H1 (cell line): ENCODE results near the gene NCEH1. TPM values are rescaled to one million over a fixed set of nuclear protein-coding genes. Genes with fewer than 3 reads are reported as not detected.

ENCODE experiments used
- CTCF ChIA-PET: fragments of 300-600 bp; sonication (Branson Sonifier 250); formaldehyde crosslinking; loops from one replicate; lab custom pipeline; 2021; ENCODE audit not compliant: partially characterized antibody; lab: Charles Lee
- POLR2A ChIA-PET: fragments of 300-600 bp; sonication (Branson Sonifier 250); formaldehyde crosslinking; loops from one replicate; lab custom pipeline; 2021; ENCODE audit warnings: inconsistent platforms; ENCODE audit not compliant: partially characterized antibody; lab: Charles Lee
- DNase-seq, 2 experiments: peaks; one replicate each; pipeline versions ENCODE4 v3.0.0 to v3.0.0-alpha.2; 2010 to 2022; ENCODE audit warnings: low spot score in 2 of 2, low read depth in 1 of 2, mixed read lengths in 1 of 2
- FAIRE-seq: peaks from 2 replicates; lab custom pipeline; 2011; peaks lifted over from hg19 to GRCh38; lab: Jason Lieb, UNC
- H2AFZ ChIP-seq: 2 replicates; pipeline ENCODE4 v1.8.1; 2012; ENCODE audit warnings: low read length, inconsistent platforms
- H2AK5ac ChIP-seq: 2 replicates; pipeline ENCODE4 v1.6.1; 2013; ENCODE audit warnings: low read depth, low read length
- H2BK120ac ChIP-seq: replicated peaks from 2 replicates; pipeline ENCODE3; 2013; ENCODE audit warnings: low read depth, low read length, inconsistent platforms
- H2BK12ac ChIP-seq: 2 replicates; pipeline ENCODE4 v1.6.1; 2013; ENCODE audit warnings: low read depth, low read length
- H2BK15ac ChIP-seq: 2 replicates; pipeline ENCODE4 v1.6.1; 2013; ENCODE audit warnings: low read length
- H2BK20ac ChIP-seq: 2 replicates; pipeline ENCODE4 v1.6.1; 2013; ENCODE audit warnings: low read length
- H2BK5ac ChIP-seq: 2 replicates; pipeline ENCODE4 v1.6.1; 2013; ENCODE audit warnings: low read depth, low read length
- H3K14ac ChIP-seq: 2 replicates; pipeline ENCODE4 v1.6.1; 2013; ENCODE audit warnings: inconsistent platforms; ENCODE audit not compliant: insufficient read length
- H3K18ac ChIP-seq: 2 replicates; pipeline ENCODE4 v1.6.1; 2013; ENCODE audit warnings: low read length; ENCODE audit errors: extremely low read depth
- H3K23ac ChIP-seq: 2 replicates; pipeline ENCODE4 v1.6.1; 2013; ENCODE audit warnings: inconsistent platforms; ENCODE audit not compliant: insufficient read length
- H3K23me2 ChIP-seq: 2 replicates; pipeline ENCODE4 v1.6.1; 2013; ENCODE audit warnings: low read depth, low read length
- H3K27ac ChIP-seq: 2 replicates; pipeline ENCODE4 v1.6.1; 2011; ENCODE audit warnings: low read depth, low read length, inconsistent platforms
- H3K27me3 ChIP-seq, 4 experiments: replicated peaks in 1 of 4; 1 replicate in 1 of 4; 2 replicates in 3 of 4; pipeline versions ENCODE4 v1.6.1 to v1.8.1; 2011 to 2013; ENCODE audit warnings: low read length in 3 of 4, mild to moderate bottlenecking in 3 of 4, inconsistent platforms in 2 of 4, mixed read lengths in 2 of 4, moderate library complexity in 1 of 4; ENCODE audit not compliant: control insufficient read depth in 3 of 4, insufficient read depth in 3 of 4; ENCODE audit errors: extremely low read depth in 1 of 4
- H3K36me3 ChIP-seq, 4 experiments: 2 replicates each; pipeline versions ENCODE4 v1.6.1 to v1.8.1; 2011 to 2013; ENCODE audit warnings: mild to moderate bottlenecking in 4 of 4, low read length in 3 of 4, moderate library complexity in 2 of 4, control low read depth in 1 of 4, inconsistent platforms in 1 of 4; ENCODE audit not compliant: insufficient read depth in 4 of 4, control insufficient read depth in 2 of 4
- H3K4ac ChIP-seq: replicated peaks from 2 replicates; pipeline ENCODE3; 2013; ENCODE audit warnings: low read length, low read depth, mixed read lengths, inconsistent platforms; ENCODE audit not compliant: insufficient read length
- H3K4me1 ChIP-seq, 4 experiments: replicated peaks in 1 of 4; 1 replicate in 1 of 4; 2 replicates in 3 of 4; pipeline versions ENCODE4 v1.6.1 to v1.8.1; 2011 to 2013; ENCODE audit warnings: low read length in 3 of 4, inconsistent platforms in 2 of 4, mixed read lengths in 1 of 4; ENCODE audit not compliant: insufficient read depth in 4 of 4, control insufficient read depth in 3 of 4
- H3K4me2 ChIP-seq, 2 experiments: 2 replicates each; pipeline versions ENCODE4 v1.6.1 to v1.8.1; 2011 to 2013; ENCODE audit warnings: low read depth in 2 of 2, low read length in 2 of 2, control low read depth in 1 of 2, inconsistent platforms in 1 of 2, mild to moderate bottlenecking in 1 of 2; ENCODE audit not compliant: insufficient read depth in 1 of 2
- H3K4me3 ChIP-seq, 4 experiments: fragments of 200-600, 300-600 bp in 1 of 4; sonication (generic), shearing (Covaris generic), sonication (Bioruptor Twin) in 1 of 4; 2 replicates each; pipeline versions ENCODE4 v1.5.1 to v1.8.1; 2011 to 2016; ENCODE audit warnings: low read length in 4 of 4, low read depth in 3 of 4, control low read depth in 2 of 4, inconsistent platforms in 2 of 4, mild to moderate bottlenecking in 2 of 4, mixed read lengths in 1 of 4, moderate library complexity in 1 of 4; ENCODE audit not compliant: insufficient read depth in 2 of 4; ENCODE audit errors: extremely low read depth in 1 of 4
- H3K56ac ChIP-seq: replicated peaks from 2 replicates; pipeline ENCODE3; 2013; ENCODE audit warnings: low read depth, mild to moderate bottlenecking, mixed read lengths, low read length, inconsistent platforms; ENCODE audit not compliant: insufficient read length
- H3K79me1 ChIP-seq: 2 replicates; pipeline ENCODE4 v1.6.1; 2013; ENCODE audit warnings: low read depth, low read length, control low read depth
- H3K79me2 ChIP-seq, 2 experiments: 2 replicates each; pipeline versions ENCODE4 v1.6.1 to v1.8.1; 2012 to 2013; ENCODE audit warnings: low read length in 2 of 2, mild to moderate bottlenecking in 2 of 2, inconsistent platforms in 1 of 2; ENCODE audit not compliant: insufficient read depth in 2 of 2, control insufficient read depth in 1 of 2
- H3K9ac ChIP-seq, 4 experiments: replicated peaks in 1 of 4; 1 replicate in 1 of 4; 2 replicates in 3 of 4; pipeline versions ENCODE4 v1.6.1 to v1.8.1; 2011 to 2013; ENCODE audit warnings: low read depth in 3 of 4, low read length in 3 of 4, control low read depth in 2 of 4, mild to moderate bottlenecking in 2 of 4, moderate library complexity in 2 of 4, inconsistent platforms in 1 of 4; ENCODE audit errors: extremely low read depth in 1 of 4
- H3K9me3 ChIP-seq, 2 experiments: 2 replicates each; pipeline versions ENCODE4 v1.6.1 to v1.8.1; 2012 to 2013; ENCODE audit warnings: mild to moderate bottlenecking in 2 of 2, moderate library complexity in 2 of 2, control low read depth in 1 of 2, inconsistent platforms in 1 of 2, low read depth in 1 of 2, low read length in 1 of 2, mixed read lengths in 1 of 2; ENCODE audit not compliant: insufficient read depth in 2 of 2
- H4K20me1 ChIP-seq, 2 experiments: replicated peaks in 1 of 2; 2 replicates each; pipeline versions ENCODE3 to v1.8.1; 2011 to 2013; ENCODE audit warnings: inconsistent platforms in 2 of 2, low read length in 2 of 2, mild to moderate bottlenecking in 1 of 2; ENCODE audit not compliant: insufficient read depth in 2 of 2, control insufficient read depth in 1 of 2
- H4K5ac ChIP-seq: 2 replicates; pipeline ENCODE4 v1.6.1; 2013; ENCODE audit warnings: low read length, low read depth, mixed read lengths, inconsistent platforms; ENCODE audit not compliant: insufficient read length
- H4K8ac ChIP-seq: 2 replicates; pipeline ENCODE4 v1.8.0; 2013; ENCODE audit warnings: mild to moderate bottlenecking, moderate library complexity, low read length, inconsistent platforms; ENCODE audit not compliant: insufficient read depth; ENCODE audit errors: extremely low read depth
- H4K91ac ChIP-seq: replicated peaks from 2 replicates; pipeline ENCODE3; 2013; ENCODE audit warnings: low read length, mixed read lengths, inconsistent platforms; ENCODE audit not compliant: insufficient read length
- ATF3 ChIP-seq: IDR thresholded peaks from 2 replicates; pipeline ENCODE4 v1.6.1; 2011; ENCODE audit warnings: low read depth, mild to moderate bottlenecking, low read length; ENCODE audit not compliant: insufficient read depth
- NANOG ChIP-seq: IDR thresholded peaks from 2 replicates; pipeline ENCODE4 v1.6.1; 2011; ENCODE audit warnings: low read length, low read depth, mild to moderate bottlenecking, inconsistent platforms; ENCODE audit not compliant: insufficient read depth, poor library complexity, severe bottlenecking
- RAD21 ChIP-seq, 2 experiments: IDR thresholded peaks in 1 of 2; conservative IDR thresholded peaks in 1 of 2; 2 replicates each; pipeline ENCODE4 v1.6.1; 2011; ENCODE audit warnings: low read depth in 2 of 2, low read length in 2 of 2, improper control_type of control experiment in 1 of 2, inconsistent platforms in 1 of 2, mild to moderate bottlenecking in 1 of 2, moderate library complexity in 1 of 2
- TBP ChIP-seq: IDR thresholded peaks from 2 replicates; pipeline ENCODE4 v1.6.1; 2011; ENCODE audit warnings: low read depth, low read length, improper control_type of control experiment
- WGBS, 2 experiments: shearing (Covaris generic) in 1 of 2; methylation state at CpG; one replicate each; pipeline versions ENCODE4 v1.1.6 to v1.1.7; 2013 to 2015; ENCODE audit warnings: low lambda C conversion rate in 2 of 2, mixed read lengths in 2 of 2, inconsistent platforms in 1 of 2, low coverage in 1 of 2, missing lambda C conversion rate in 1 of 2; ENCODE audit not compliant: insufficient replicate concordance in 2 of 2, insufficient coverage in 1 of 2, insufficient read length in 1 of 2; ENCODE audit errors: extremely low coverage in 1 of 2, missing lambda C conversion rate in 1 of 2; 5-methylcytosine and 5-hydroxymethylcytosine counted together
- polyA plus RNA-seq, 7 experiments: library from polyadenylated mRNA; depleted of rRNA in 3 of 7; stranded (reverse) in 5 of 7; unstranded in 2 of 7; fragments of >200 nt in 5 of 7; fragments of 200-250 nt in 2 of 7; gene quantifications; 1 replicate in 5 of 7; 2 replicates in 1 of 7; 4 replicates in 1 of 7; pipeline versions ENCODE4 v1.2.1 to v1.2.3, GENCODE V29; 2011 to 2013; ENCODE audit warnings: missing spikeins in 2 of 7, mixed read lengths in 2 of 7
- total RNA-seq: library from RNA; stranded (reverse); fragmentation: NEBNext Ultra II Directional; extraction: Animal tissue kit (Norgen Biotek cat#: 25700); gene quantifications from 2 replicates; pipeline ENCODE4 v1.2.1, GENCODE V29; 2021

NCEH1 gene
- total and polyA plus RNA-seq, 2 of the 8 experiments (the other 6 are each of a cell fraction or from before 2014, with no cell fraction given): 2.2 to 6.4 TPM

DNA sequence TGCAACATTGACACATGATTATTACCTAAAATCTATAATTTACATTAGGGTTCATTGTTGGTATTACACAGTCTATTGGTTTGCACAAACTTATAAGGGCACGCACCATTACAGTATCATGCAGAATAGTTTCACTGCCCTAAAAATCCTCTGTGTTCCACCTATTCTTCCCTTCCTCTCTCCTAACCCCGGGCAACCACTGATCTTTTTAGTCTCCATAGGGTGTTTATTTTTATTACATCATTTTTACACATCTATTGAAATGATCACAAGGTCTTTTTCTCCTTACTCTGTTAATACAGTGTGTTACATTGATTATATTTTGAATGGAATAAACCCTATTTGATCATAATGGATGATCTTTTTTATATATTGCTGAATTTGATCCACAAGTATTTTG, 24.1 kb upstream of the NCEH1 start:
- H4K8ac ChIP-seq: no peak overlapping the region
- no peak overlapping the region for H2BK12ac ChIP-seq
- no peaks in the 10 kb centered on the region for H3K79me1 ChIP-seq
- no peak overlapping the region for H2AFZ ChIP-seq
- no peaks in the 10 kb centered on the region for H3K4me1 ChIP-seq
- no peak overlapping the region for H3K23ac ChIP-seq
- H3K23me2 ChIP-seq: no peaks in the 10 kb centered on the region
- WGBS, 2 experiments: 92% methylated on average over 2 of the region's 2 CpGs; no CpG with 5 or more reads in 1 of the 2 experiments
- no peak overlapping the region for H2BK20ac ChIP-seq
- H3K4ac ChIP-seq: no peak overlapping the region
- no peak overlapping the region for H4K5ac ChIP-seq
- no peaks in the 10 kb centered on the region for H3K79me2 ChIP-seq
- no peak overlapping the region for H3K18ac ChIP-seq
- no peak overlapping the region for H4K91ac ChIP-seq
- no peak overlapping the region for H3K56ac ChIP-seq
- no peak overlapping the region for H2AK5ac ChIP-seq
- H2BK120ac ChIP-seq: no peak overlapping the region
- H3K14ac ChIP-seq: no peak overlapping the region
- no peaks in the 10 kb centered on the region; a peak in 1 of 4 replicates for H3K9me3 ChIP-seq
- DNase-seq: no peak
- no peaks in the 10 kb centered on the region for H4K20me1 ChIP-seq
- H3K9ac ChIP-seq: no peak overlapping the region
- FAIRE-seq: no peak
- POLR2A ChIA-PET: no interaction called here
- H3K36me3 ChIP-seq: no peaks in the 10 kb centered on the region
- CTCF ChIA-PET: interaction anchor here (1.4 kb wide), 1 partner anchor 13 kb away, joined by 3 read pairs; no protein-coding TSS in a partner anchor
- TF ChIP-seq NANOG (no peak), TBP (no peak), ATF3 (no peak), RAD21 (IDR thresholded peaks at IDR 0.05 in 1 of 2, conservative IDR thresholded peaks at IDR 0.05 in 1 of 2; ENCODE audit: low read depth in 2 of 2, low read length in 2 of 2) (no peak)
- H2BK15ac ChIP-seq: no peak overlapping the region
- H3K4me3 ChIP-seq: no peak overlapping the region
- H3K27ac ChIP-seq: no peak overlapping the region
- H3K27me3 ChIP-seq: no peaks in the 10 kb centered on the region
- no peak overlapping the region for H3K4me2 ChIP-seq
- H2BK5ac ChIP-seq: no peak overlapping the region
